DOHH2 (cell line): ENCODE results near the gene SCFD2.
A peak's percentile ranks its signal among the peaks of the same experiment; 100 is the strongest.

Experiments used
- H3F3A ChIP-seq: fragments of 200-600 bp; sonication (generic), shearing (Covaris generic); 2 replicates; pipeline ENCODE4 v1.6.0; 2016; ENCODE audit warnings: antibody characterized with exemption, mild to moderate bottlenecking; ENCODE audit not compliant: control insufficient read depth, insufficient read depth
- H3K27ac ChIP-seq: fragments of 200-600 bp; sonication (generic); 2 replicates; pipeline ENCODE4 v1.5.1; 2014; ENCODE audit warnings: low read depth, mild to moderate bottlenecking, low read length, moderate library complexity
- H3K27me3 ChIP-seq: fragments of 200-600 bp; sonication (generic); 2 replicates; pipeline ENCODE4 v1.6.1; 2014; ENCODE audit warnings: mild to moderate bottlenecking, low read length, mixed read lengths; ENCODE audit not compliant: control insufficient read depth
- H3K36me3 ChIP-seq: fragments of 200-600 bp; sonication (generic); 2 replicates; pipeline ENCODE4 v1.6.1; 2014; ENCODE audit warnings: mild to moderate bottlenecking, low read length, moderate library complexity, mixed read lengths; ENCODE audit not compliant: control insufficient read depth
- H3K4me1 ChIP-seq: fragments of 200-600 bp; sonication (generic); 2 replicates; pipeline ENCODE4 v1.6.1; 2014; ENCODE audit warnings: mild to moderate bottlenecking, low read length, mixed read lengths; ENCODE audit not compliant: control insufficient read depth
- H3K4me2 ChIP-seq: fragments of 200-600 bp; sonication (generic); 2 replicates; pipeline ENCODE4 v1.6.0; 2014; ENCODE audit warnings: mild to moderate bottlenecking, low read length, moderate library complexity
- H3K4me3 ChIP-seq: fragments of 200-600 bp; sonication (generic); 2 replicates; pipeline ENCODE4 v1.5.1; 2014; ENCODE audit warnings: mild to moderate bottlenecking, low read length, mixed read lengths
- H3K79me2 ChIP-seq: fragments of 200-600 bp; sonication (generic); 2 replicates; pipeline ENCODE4 v1.6.1; 2014; ENCODE audit warnings: mild to moderate bottlenecking, low read length, mixed read lengths; ENCODE audit not compliant: control insufficient read depth
- H3K9me2 ChIP-seq: fragments of 200-600 bp; sonication (generic); replicated peaks from 2 replicates; pipeline ENCODE4 v1.6.1; 2014; ENCODE audit warnings: mild to moderate bottlenecking, low read length, mixed read lengths; ENCODE audit not compliant: control insufficient read depth
- H3K9me3 ChIP-seq: fragments of 200-600 bp; sonication (generic); 2 replicates; pipeline ENCODE4 v1.6.1; 2014; ENCODE audit warnings: antibody characterized with exemption, low read length, mixed read lengths; ENCODE audit not compliant: control insufficient read depth, insufficient read depth
- H4K20me1 ChIP-seq: fragments of 200-600 bp; sonication (generic); 2 replicates; pipeline ENCODE4 v1.6.0; 2014; ENCODE audit warnings: low read depth, mild to moderate bottlenecking, antibody characterized with exemption, low read length, moderate library complexity; ENCODE audit not compliant: control insufficient read depth, insufficient read depth
- EZH2phosphoT487 ChIP-seq: fragments of 200-600 bp; sonication (generic); IDR thresholded peaks from 2 replicates; pipeline ENCODE4 v1.6.1; 2017; ENCODE audit warnings: borderline replicate concordance, mild to moderate bottlenecking, antibody characterized with exemption, low read length, moderate library complexity, mixed read lengths
- TF ChIP-seq, protein P1 (sequence below): fragments of 200-600 bp; sonication (generic); IDR thresholded peaks from one replicate; pipeline ENCODE4 v1.5.1; 2014; ENCODE audit warnings: antibody characterized with exemption, mild to moderate bottlenecking, low read depth, low read length; ENCODE audit not compliant: poor library complexity, severe bottlenecking

Gene SCFD2

DNA sequence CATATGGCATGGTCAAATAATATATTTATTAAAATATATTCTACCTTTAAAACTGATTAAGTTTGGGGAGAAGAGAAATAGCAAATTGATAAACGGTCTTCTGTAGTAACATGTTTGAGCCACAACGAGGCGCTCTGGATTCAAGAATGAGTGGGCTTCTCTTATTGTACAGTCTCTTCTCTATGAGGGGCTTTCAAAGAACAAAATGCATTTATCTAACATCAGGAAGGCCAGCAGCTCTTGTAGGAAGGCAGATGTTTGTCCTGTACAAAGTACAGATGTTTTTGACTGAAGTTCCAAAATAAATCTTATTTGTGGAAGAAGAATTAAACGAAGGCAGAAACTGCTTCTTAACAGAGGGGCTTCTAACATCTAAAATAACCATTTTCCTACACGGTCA lies 350.2 kb downstream of the SCFD2 start:
- no peaks in the 10 kb centered on the region for H3K9me2 ChIP-seq
- H3K4me2 ChIP-seq: no peak overlapping the region
- no peaks in the 10 kb centered on the region for H4K20me1 ChIP-seq
- H3K9me3 ChIP-seq: no peaks in the 10 kb centered on the region
- H3K4me3 ChIP-seq: no peak overlapping the region
- TF ChIP-seq EZH2phosphoT487: no peak
- TF ChIP-seq, protein P1, sequence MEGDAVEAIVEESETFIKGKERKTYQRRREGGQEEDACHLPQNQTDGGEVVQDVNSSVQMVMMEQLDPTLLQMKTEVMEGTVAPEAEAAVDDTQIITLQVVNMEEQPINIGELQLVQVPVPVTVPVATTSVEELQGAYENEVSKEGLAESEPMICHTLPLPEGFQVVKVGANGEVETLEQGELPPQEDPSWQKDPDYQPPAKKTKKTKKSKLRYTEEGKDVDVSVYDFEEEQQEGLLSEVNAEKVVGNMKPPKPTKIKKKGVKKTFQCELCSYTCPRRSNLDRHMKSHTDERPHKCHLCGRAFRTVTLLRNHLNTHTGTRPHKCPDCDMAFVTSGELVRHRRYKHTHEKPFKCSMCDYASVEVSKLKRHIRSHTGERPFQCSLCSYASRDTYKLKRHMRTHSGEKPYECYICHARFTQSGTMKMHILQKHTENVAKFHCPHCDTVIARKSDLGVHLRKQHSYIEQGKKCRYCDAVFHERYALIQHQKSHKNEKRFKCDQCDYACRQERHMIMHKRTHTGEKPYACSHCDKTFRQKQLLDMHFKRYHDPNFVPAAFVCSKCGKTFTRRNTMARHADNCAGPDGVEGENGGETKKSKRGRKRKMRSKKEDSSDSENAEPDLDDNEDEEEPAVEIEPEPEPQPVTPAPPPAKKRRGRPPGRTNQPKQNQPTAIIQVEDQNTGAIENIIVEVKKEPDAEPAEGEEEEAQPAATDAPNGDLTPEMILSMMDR: peak; percentile 54
- H3K27me3 ChIP-seq: no peaks in the 10 kb centered on the region
- no peak overlapping the region for H3K27ac ChIP-seq
- H3K36me3 ChIP-seq: no peaks in the 10 kb centered on the region
- 0 out of 2 replicates have a peak, but pooled peaks cover 4% of the 10 kb centered on the region for H3F3A ChIP-seq
- peaks cover 21% of the 10 kb centered on the region for H3K4me1 ChIP-seq
- H3K79me2 ChIP-seq: no peaks in the 10 kb centered on the region

GRCh38 chr4:53014881-53015280 lies 351.0 kb downstream of the SCFD2 start:
- H3K36me3 ChIP-seq: no peaks in the 10 kb centered on the region
- H3K27ac ChIP-seq: no peak overlapping the region
- TF ChIP-seq, protein P1: no peak
- no peak for TF ChIP-seq EZH2phosphoT487
- peaks cover 25% of the 10 kb centered on the region for H3K4me1 ChIP-seq
- no peaks in the 10 kb centered on the region for H3K9me2 ChIP-seq
- no peaks in the 10 kb centered on the region for H3K79me2 ChIP-seq
- no peaks in the 10 kb centered on the region for H3K9me3 ChIP-seq
- H3F3A ChIP-seq: 0 out of 2 replicates have a peak, but pooled peaks cover 4% of the 10 kb centered on the region
- H3K4me2 ChIP-seq: no peak overlapping the region
- no peak overlapping the region for H3K4me3 ChIP-seq
- no peaks in the 10 kb centered on the region for H4K20me1 ChIP-seq
- no peaks in the 10 kb centered on the region for H3K27me3 ChIP-seq

GRCh38 chr4:53013873-53014775 lies 351.7 kb downstream of the SCFD2 start:
- H3K9me2 ChIP-seq: no peaks in the 10 kb centered on the region
- H3F3A ChIP-seq: 0 out of 2 replicates have a peak, but pooled peaks cover 4% of the 10 kb centered on the region
- H3K4me3 ChIP-seq: no peak overlapping the region
- H4K20me1 ChIP-seq: no peaks in the 10 kb centered on the region
- H3K27ac ChIP-seq: no peak overlapping the region
- H3K79me2 ChIP-seq: no peaks in the 10 kb centered on the region
- no peaks in the 10 kb centered on the region for H3K36me3 ChIP-seq
- no peak overlapping the region for H3K4me2 ChIP-seq
- no peak for TF ChIP-seq EZH2phosphoT487
- TF ChIP-seq, protein P1: no peak
- H3K27me3 ChIP-seq: no peaks in the 10 kb centered on the region
- no peaks in the 10 kb centered on the region for H3K9me3 ChIP-seq
- peaks cover 30% of the 10 kb centered on the region for H3K4me1 ChIP-seq
